Mesendoderm (in vitro differentiated cells): ENCODE results near the gene ATP8B2.
"Not testable (repeated sequence)": the region's sequence is repeated elsewhere in the genome, so short reads cannot be mapped to it uniquely, and the experiment has no call there.

ENCODE experiments used
- DNase-seq: peaks from one replicate; pipeline ENCODE4 v3.0.0; 2013
- H2AK5ac ChIP-seq: 2 replicates; pipeline ENCODE4 v1.6.1; 2013; ENCODE audit warnings: low read length, inconsistent platforms
- H2BK120ac ChIP-seq: 2 replicates; pipeline ENCODE4 v1.6.1; 2013; ENCODE audit warnings: low read depth, mild to moderate bottlenecking, low read length, moderate library complexity, mixed read lengths
- H2BK15ac ChIP-seq: replicated peaks from 2 replicates; pipeline ENCODE4 v1.6.1; 2013; ENCODE audit warnings: low read depth, mild to moderate bottlenecking, moderate library complexity
- H2BK5ac ChIP-seq: 2 replicates; pipeline ENCODE4 v1.6.1; 2013; ENCODE audit warnings: low read length, inconsistent platforms
- H3K18ac ChIP-seq: 2 replicates; pipeline ENCODE4 v1.6.1; 2013; ENCODE audit warnings: mild to moderate bottlenecking, low read length, mixed read lengths
- H3K23ac ChIP-seq: one replicate; pipeline ENCODE4 v1.6.1; 2013; ENCODE audit warnings: low read length
- H3K27ac ChIP-seq: 2 replicates; pipeline ENCODE4 v1.5.1; 2013; ENCODE audit warnings: low read depth, mild to moderate bottlenecking, inconsistent platforms, low read length, moderate library complexity
- H3K27me3 ChIP-seq: 2 replicates; pipeline ENCODE4 v1.6.1; 2013; ENCODE audit warnings: low read length, control low read depth, mild to moderate bottlenecking, inconsistent platforms; ENCODE audit not compliant: insufficient read depth, poor library complexity
- H3K36me3 ChIP-seq: 2 replicates; pipeline ENCODE4 v1.6.1; 2013; ENCODE audit warnings: low read length, inconsistent platforms; ENCODE audit not compliant: control insufficient read depth, insufficient read depth
- H3K4ac ChIP-seq: one replicate; pipeline ENCODE4 v1.6.1; 2013; ENCODE audit warnings: low read depth, mild to moderate bottlenecking, low read length, moderate library complexity
- H3K4me1 ChIP-seq: 2 replicates; pipeline ENCODE4 v1.6.1; 2013; ENCODE audit warnings: low read depth, low read length, inconsistent platforms; ENCODE audit not compliant: control insufficient read depth
- H3K4me2 ChIP-seq: 2 replicates; pipeline ENCODE4 v1.6.1; 2013; ENCODE audit warnings: low read length
- H3K4me3 ChIP-seq: 2 replicates; pipeline ENCODE4 v1.5.1; 2013; ENCODE audit warnings: mild to moderate bottlenecking, low read length
- H3K56ac ChIP-seq: one replicate; pipeline ENCODE4 v1.6.1; 2013; ENCODE audit warnings: low read length
- H3K79me1 ChIP-seq: 2 replicates; pipeline ENCODE4 v1.6.1; 2013; ENCODE audit warnings: low read length, inconsistent platforms
- H3K79me2 ChIP-seq: 2 replicates; pipeline ENCODE4 v1.6.1; 2013; ENCODE audit warnings: mild to moderate bottlenecking, low read length; ENCODE audit not compliant: control insufficient read depth, insufficient read depth
- H3K9ac ChIP-seq: 2 replicates; pipeline ENCODE4 v1.6.1; 2013; ENCODE audit warnings: low read length, inconsistent platforms
- H4K5ac ChIP-seq: one replicate; pipeline ENCODE4 v1.6.1; 2013; ENCODE audit warnings: low read length
- H4K8ac ChIP-seq: one replicate; pipeline ENCODE4 v1.6.1; 2013; ENCODE audit warnings: low read depth, mild to moderate bottlenecking, control low read depth, low read length, moderate library complexity
- WGBS: extraction: QIAGEN DNeasy Blood & Tissue Kit; methylation state at CpG from one replicate; pipeline ENCODE4 v1.1.7; 2013; ENCODE audit warnings: low lambda C conversion rate, missing lambda C conversion rate; ENCODE audit not compliant: insufficient coverage; ENCODE audit errors: extremely low coverage; 5-methylcytosine and 5-hydroxymethylcytosine counted together

The ATP8B2 gene

DNA sequence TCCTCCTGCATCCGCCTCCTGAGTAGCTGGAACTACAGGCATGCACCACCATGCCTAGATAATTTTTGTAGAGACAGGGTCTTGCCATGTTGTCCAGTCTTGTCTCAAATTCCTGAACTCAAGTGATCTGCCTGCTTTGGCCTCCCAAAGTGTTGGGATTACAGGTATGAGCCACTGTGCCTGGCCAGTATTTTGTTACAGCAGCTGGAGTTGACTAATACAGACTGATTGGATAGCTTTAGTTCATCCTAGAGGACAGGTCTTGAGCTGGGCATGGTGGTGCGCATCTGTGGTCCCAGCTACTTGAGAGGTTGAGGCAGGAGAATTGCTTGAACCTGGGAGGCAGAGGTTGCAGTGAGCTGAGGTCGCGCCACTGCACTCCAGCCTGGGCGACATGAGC, 35.6 kb downstream of the ATP8B2 start:
- not testable (repeated sequence) for H2BK15ac ChIP-seq, H3K79me1 ChIP-seq, H3K4ac ChIP-seq, H3K27me3 ChIP-seq, H3K9ac ChIP-seq, H2AK5ac ChIP-seq, H4K8ac ChIP-seq, H2BK5ac ChIP-seq, H3K23ac ChIP-seq, H3K36me3 ChIP-seq, H3K4me3 ChIP-seq, H3K27ac ChIP-seq, H3K18ac ChIP-seq, H4K5ac ChIP-seq, H3K4me2 ChIP-seq, H3K4me1 ChIP-seq, H2BK120ac ChIP-seq, H3K79me2 ChIP-seq, DNase-seq
- no CpG with 5 or more reads among the region's 5 CpGs for WGBS
- H3K56ac ChIP-seq: peak overlapping the region; percentile 9

DNA sequence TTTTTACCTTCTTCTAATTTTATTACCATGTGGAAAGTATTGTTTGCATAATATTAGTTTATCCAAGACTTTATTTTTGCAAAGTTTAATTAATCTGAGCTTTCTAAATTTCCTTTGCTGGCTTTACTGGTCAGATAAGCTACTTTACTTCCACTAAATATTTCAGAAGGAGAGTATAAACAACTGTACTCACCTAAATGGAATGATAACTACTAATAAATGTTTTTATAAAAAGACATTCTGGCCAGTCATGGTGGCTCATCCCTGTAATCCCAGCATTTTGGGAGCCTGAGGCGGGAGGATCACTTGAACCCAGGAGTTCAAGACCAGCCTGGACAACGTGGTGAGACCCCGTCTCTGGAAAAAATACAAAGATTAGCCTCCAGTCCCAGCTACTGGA, 36.0 kb downstream of the ATP8B2 start:
- H3K4me2 ChIP-seq: no peak overlapping the region
- no peaks in the 10 kb centered on the region for H3K27me3 ChIP-seq
- no peak overlapping the region for H2AK5ac ChIP-seq
- no peak overlapping the region for H3K23ac ChIP-seq
- peak overlapping the region; percentile 44 for H3K56ac ChIP-seq
- no peak overlapping the region for H2BK15ac ChIP-seq
- H3K4ac ChIP-seq: peak overlapping the region; percentile 79
- H3K79me1 ChIP-seq: no peaks in the 10 kb centered on the region
- H4K8ac ChIP-seq: no peak overlapping the region
- no peak overlapping the region for H2BK120ac ChIP-seq
- H3K18ac ChIP-seq: peak overlapping the region; percentile 84
- no peak overlapping the region for H3K27ac ChIP-seq
- H3K79me2 ChIP-seq: no peaks in the 10 kb centered on the region
- peak overlapping the region; percentile 63 for H2BK5ac ChIP-seq
- H4K5ac ChIP-seq: no peak overlapping the region
- no peak overlapping the region for H3K9ac ChIP-seq
- DNase-seq: no peak
- no peaks in the 10 kb centered on the region for H3K36me3 ChIP-seq
- no CpG with 5 or more reads among the region's 3 CpGs for WGBS
- no peak overlapping the region for H3K4me3 ChIP-seq
- no peaks in the 10 kb centered on the region for H3K4me1 ChIP-seq

DNA sequence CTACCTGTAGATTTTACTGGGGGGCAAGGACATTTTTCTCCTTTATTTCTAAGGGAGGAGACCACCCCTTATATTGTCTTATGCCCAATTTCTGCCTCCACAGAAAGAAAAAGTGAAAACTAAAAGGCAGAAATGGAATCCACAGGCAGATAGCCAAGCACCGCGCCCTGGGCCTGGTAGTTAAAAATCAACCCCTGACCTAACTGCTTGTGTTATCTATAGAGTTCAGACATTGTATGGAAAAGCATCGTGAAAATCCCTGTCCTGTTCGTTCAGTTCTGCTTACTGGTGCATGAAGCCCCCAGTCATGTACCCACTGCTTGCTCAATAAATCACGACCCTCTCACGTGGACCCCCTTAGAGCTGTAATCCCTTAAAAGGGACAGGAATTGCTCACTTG, 46.1 kb downstream of the ATP8B2 start:
- no CpG with 5 or more reads among the region's 6 CpGs for WGBS
- H4K5ac ChIP-seq: no peak overlapping the region
- no peaks in the 10 kb centered on the region for H3K27me3 ChIP-seq
- no peak overlapping the region for H3K4me3 ChIP-seq
- no peak overlapping the region for H3K56ac ChIP-seq
- no peak overlapping the region for H2BK15ac ChIP-seq
- DNase-seq: no peak
- no peak overlapping the region for H3K23ac ChIP-seq
- H4K8ac ChIP-seq: no peak overlapping the region
- no peaks in the 10 kb centered on the region for H3K79me2 ChIP-seq
- H2BK5ac ChIP-seq: no peak overlapping the region
- H3K18ac ChIP-seq: no peak overlapping the region
- no peaks in the 10 kb centered on the region for H3K4me1 ChIP-seq
- no peak overlapping the region for H3K4me2 ChIP-seq
- H2AK5ac ChIP-seq: no peak overlapping the region
- no peaks in the 10 kb centered on the region for H3K79me1 ChIP-seq
- H3K36me3 ChIP-seq: no peaks in the 10 kb centered on the region
- no peak overlapping the region for H3K4ac ChIP-seq
- H3K9ac ChIP-seq: no peak overlapping the region
- H2BK120ac ChIP-seq: no peak overlapping the region
- H3K27ac ChIP-seq: no peak overlapping the region

DNA sequence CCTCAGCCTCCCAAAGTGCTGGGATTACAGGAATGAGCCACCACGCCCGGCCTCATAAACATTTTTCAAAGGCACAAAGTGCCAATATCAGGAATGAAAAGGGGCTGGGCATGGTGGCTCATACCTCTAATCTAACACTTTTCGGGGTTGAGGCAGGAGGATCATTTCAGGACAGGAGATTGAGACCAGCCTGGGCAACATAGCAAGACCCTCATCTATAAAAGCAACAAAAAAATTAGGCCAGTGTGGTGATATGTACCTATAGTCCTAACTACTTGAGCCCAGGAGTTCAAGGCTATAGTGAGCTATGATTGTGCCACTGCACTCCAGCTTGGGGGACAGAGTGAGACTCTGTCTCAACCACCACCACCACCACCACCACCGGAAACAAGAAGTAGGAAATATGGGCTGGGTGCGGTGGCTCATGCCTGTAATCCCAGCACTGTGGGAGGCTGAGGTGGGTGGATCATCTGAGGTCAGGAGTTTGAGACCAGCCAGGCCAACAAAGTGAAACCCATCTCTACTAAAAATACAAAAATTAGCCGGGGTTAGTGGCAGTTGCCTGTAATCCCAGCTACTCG, 48.5 kb downstream of the ATP8B2 start:
- H2AK5ac ChIP-seq, H3K79me1 ChIP-seq, H3K9ac ChIP-seq, H3K79me2 ChIP-seq, H2BK15ac ChIP-seq, H2BK5ac ChIP-seq, H3K4me1 ChIP-seq, H3K18ac ChIP-seq, H3K36me3 ChIP-seq, H3K56ac ChIP-seq, H3K27me3 ChIP-seq, H3K27ac ChIP-seq, H4K8ac ChIP-seq, H2BK120ac ChIP-seq, H3K23ac ChIP-seq, DNase-seq, H4K5ac ChIP-seq, H3K4me2 ChIP-seq, H3K4ac ChIP-seq, H3K4me3 ChIP-seq: not testable (repeated sequence)
- no CpG with 5 or more reads among the region's 7 CpGs for WGBS

DNA sequence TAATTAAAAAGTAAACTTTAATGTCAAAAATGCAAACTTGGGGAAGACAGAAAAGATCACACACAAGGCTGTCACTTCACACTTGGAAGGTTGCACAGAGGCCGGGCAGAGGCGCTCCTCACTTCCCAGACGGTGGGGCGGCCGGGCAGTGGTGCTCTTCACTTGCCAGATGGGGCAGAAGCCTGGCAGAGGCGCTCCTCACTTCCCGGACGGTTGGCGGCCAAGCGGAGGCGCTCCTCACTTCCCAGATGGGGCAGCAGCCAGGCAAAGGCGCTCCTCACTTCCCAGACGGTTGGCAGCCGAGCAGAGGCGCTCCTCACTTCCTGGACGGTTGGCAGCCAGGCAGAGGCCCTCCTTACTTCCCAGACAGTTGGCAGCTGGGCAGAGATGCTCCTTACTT, 54.0 kb downstream of the ATP8B2 start:
- no peak overlapping the region for H3K4ac ChIP-seq
- no peak overlapping the region for H3K27ac ChIP-seq
- H3K56ac ChIP-seq: no peak overlapping the region
- WGBS: no CpG with 5 or more reads among the region's 16 CpGs
- no peak overlapping the region for H4K8ac ChIP-seq
- no peaks in the 10 kb centered on the region for H3K79me1 ChIP-seq
- no peak overlapping the region for H3K18ac ChIP-seq
- H3K23ac ChIP-seq: no peak overlapping the region
- H3K9ac ChIP-seq: no peak overlapping the region
- H2BK15ac ChIP-seq: no peak overlapping the region
- H3K4me3 ChIP-seq: no peak overlapping the region
- H3K4me1 ChIP-seq: no peaks in the 10 kb centered on the region
- no peak overlapping the region for H2BK120ac ChIP-seq
- no peak overlapping the region for H2BK5ac ChIP-seq
- no peak overlapping the region for H4K5ac ChIP-seq
- H3K36me3 ChIP-seq: no peaks in the 10 kb centered on the region
- no peak for DNase-seq
- H3K27me3 ChIP-seq: no peaks in the 10 kb centered on the region
- H3K79me2 ChIP-seq: no peaks in the 10 kb centered on the region
- no peak overlapping the region for H3K4me2 ChIP-seq
- H2AK5ac ChIP-seq: no peak overlapping the region
